NK-92 (cell line): Measurements from ENCODE around the gene PRR5.
A peak's percentile ranks its signal among the peaks of the same experiment; 100 is the strongest.
"Not testable (repeated sequence)": the region's sequence is repeated elsewhere in the genome, so short reads cannot be mapped to it uniquely, and the experiment has no call there.

Experiments used
- DNase-seq: peaks from one replicate; lab custom pipeline; 2025; ENCODE audit not compliant: unreplicated experiment; lab: John Stamatoyannopoulos, UW

The PRR5 gene

DNA sequence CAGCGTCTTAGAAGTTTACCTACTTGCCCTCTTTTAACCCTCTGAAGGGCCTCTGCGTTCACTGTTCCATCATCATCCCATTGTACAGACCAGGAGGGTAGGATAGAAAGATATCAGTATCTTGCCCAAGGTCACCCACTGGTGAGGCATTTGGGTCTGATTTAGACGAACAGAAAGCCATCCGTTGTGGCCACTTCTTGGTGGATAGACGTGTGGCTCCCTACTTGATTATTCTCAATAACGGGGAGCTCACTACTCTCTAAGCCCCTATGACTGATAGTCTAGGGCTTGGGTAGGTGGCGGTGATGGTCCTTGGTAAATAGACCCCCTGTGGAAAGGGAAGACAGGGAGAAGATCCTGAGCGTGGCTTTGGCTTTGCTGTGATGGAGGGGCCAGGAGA lies 28.6 kb upstream of the PRR5 start:
- no peak for DNase-seq

GRCh38 chr22:44676066-44676440 lies 26.0 kb upstream of the PRR5 start:
- DNase-seq, result not testable (repeated sequence)

DNA sequence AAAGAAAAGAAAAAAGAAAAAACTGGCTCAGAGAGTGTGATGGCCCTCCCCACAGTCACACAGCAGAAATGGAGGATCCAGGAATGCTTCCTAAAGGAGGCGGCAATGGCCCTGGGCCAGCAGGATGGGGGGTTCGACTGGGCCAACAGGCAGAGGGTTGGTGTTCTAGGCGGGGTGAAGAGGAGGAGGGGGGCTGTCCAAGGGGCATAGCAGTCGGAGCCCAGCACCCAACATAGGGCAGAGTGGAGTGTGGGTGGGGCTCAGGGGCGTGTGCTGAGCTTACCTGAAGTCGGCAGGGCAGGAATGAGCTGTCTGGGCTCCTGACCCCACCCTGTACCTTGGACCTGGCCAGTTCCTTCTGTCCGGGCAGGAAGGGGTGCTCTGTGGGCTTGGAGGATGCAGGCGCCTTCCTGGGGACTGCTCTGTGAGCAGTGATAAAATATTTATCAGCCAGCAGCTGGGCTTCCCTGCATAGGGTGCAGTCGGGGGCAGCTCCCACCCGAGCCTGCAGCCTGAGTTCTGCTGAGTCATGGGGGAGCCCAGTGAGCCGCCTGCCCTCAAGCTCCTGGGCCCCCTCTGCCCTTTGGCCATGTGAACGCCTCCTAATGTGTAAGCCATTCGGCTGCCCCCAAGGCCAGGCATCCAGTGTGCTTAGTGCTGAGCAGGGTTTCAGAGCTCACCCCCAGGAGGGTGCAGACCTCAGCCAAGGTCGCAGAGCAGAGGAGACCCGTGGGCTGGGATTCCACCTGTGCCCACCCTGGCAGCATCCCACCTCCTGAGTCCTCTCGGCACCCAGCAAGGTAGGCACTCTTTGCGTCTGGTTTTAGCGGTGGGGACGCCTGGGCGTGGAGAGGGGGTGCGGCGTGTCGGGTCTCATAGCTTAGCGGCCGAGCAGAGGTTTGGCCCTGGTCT lies 25.3 kb upstream of the PRR5 start:
- no peak for DNase-seq

DNA sequence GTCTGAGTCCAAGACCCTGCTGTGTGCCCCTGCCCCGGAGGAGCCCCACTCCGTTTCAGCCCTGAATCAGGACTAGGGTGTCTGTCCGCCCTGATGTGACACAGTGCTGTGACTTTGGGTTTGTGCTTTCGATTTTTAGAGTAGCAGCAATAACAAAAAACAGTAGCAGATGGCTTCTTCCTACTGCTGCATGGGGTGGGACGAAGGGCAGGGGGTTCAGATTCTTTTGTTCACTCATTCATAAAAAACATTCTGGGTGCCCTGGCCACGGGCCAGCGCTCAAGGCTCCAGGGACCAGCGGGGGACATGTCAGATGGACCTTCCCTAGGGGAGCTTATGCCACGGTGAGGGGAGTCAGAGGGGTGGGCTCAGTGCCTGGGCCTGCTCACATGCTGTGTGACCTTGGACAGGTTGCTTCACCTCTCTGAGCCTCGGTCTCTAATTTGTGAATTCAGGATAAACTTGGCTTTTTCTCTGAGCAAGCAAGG lies 24.6 kb upstream of the PRR5 start:
- no peak for DNase-seq

DNA sequence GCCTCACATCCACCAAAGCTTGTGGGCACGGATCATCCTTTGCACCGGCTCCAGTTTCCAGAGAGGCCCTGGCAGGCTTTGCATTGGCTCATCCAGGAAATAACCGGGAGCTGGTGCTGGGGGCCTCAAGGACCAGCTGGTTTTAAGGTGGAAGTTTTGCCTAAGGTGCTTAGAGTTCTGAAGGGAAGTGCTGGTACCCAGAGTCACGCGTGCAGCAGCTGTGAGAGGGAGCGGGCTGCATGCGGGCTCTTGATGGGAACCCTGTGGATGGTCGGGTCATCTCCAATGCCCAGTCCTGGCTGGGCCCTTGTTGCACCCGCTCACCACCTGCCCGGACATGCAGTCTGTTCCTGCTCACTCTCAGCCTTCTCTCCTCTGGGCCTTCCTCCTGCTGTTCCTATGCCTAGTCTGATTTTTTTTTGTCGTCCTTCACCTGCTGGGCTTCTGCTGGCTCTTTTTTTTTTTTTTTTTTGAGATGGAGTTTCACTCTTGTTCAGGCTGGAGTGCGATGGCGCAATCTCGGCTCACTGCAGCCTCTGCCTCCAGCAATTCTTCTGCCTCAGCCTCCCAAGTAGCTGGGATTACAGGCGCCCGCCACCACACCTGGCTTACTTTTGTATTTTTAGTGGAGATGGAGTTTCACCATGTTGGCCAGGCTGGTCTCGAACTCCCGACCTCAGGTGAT lies 24.0 kb upstream of the PRR5 start:
- no peak for DNase-seq

DNA sequence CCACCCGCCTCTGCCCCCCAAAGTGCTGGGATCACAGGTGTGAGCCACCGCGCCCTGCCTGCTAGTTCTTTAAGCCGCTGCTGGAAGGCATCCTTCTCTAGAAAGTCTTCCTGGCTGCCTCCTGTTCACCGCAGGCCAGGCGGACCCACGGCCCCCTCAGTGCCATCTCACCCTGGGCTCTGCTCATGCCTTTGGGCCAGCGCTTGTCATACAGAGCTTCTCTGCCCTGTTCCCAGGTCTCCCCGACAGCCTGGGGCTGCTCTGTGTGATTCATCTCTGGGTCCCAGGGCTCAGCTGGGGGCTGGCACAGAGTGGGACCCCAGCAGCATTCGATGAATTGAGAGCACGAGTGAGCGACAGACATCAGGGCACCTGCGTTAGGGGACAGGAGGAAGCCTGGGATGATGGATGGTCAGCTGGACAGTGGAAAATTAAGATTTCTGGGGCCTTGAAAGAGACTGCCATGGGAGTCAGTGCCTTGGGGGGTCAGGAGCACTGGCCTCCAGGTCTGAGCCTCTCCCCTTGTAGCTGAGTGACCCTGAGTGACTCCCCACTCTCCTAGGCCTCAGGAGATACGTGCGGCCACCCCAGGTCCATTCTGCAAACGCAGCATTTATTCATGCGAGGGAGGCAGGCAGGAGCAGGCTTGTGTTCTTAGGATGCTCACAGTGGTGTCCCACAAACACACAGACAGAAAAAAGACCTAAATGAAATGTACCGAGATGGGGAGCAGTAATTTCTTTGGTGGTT lies 23.3 kb upstream of the PRR5 start:
- DNase-seq, result no peak

- not testable (repeated sequence) for DNase-seq
Measured at GRCh38 chr22:44679306-44679647, 22.7 kb upstream of the PRR5 start.

DNA sequence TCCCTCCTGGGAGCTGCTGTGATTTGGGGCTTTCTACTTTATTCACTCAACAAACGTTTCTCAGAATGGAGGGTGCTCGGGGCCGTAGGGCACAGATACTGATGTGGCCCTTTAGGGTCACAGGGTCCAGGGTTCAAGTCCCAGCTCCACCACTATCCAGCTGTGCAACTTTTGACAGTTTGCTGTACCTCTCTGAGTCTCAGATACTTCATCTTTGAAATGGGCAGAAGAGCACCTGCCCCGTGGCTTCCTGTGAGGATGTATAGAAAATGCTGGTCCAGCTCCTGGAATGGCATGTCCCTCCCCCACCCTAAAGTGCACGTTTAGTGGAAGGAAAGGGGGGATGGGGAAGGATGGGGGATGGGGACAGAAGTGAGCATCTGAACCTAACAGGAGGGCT lies 21.9 kb upstream of the PRR5 start:
- DNase-seq, result no peak

DNA sequence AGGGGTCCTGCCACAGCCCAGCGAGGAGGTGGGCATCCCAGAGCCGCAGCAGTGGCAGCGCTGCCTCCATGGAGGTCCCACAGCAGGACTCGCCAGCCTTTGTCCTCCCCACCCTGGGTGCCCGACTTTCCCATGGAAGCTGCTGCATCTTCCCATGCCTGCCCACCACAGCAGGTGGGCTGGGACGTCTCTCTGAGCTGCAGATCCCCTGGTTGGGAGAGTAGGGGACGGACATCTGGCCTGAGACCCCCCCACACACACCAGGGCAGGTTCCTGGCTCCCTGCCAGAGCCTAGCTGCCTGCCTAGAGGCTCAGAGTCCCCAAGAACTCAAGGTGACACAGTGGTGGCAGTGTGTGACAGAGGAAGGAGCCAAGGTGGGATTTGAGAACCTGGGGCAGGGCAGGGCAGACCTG lies 21.5 kb upstream of the PRR5 start:
- DNase-seq, result no peak

- DNase-seq, result no peak
Measured at GRCh38 chr22:44682556-44683168, 19.3 kb upstream of the PRR5 start.

DNA sequence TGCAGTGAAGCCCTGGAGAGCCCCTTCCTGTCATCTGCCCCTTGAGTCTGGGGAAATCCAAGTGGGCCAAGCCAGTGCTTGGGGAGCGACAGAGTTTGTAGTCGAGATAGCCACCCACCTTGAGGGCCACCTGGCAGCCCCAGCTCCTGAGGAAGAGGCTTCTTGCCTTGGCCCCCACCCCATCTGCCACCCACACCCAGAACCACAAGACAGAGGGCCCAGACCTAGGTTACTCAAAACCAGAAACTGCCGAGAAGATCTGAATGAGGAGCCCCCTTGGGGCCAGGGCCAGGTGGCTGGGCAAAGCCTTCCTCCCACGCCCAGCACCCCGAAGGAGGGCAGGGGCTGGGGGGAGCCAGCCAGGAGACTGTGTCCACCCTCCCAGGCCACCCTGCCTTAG lies 18.8 kb upstream of the PRR5 start:
- DNase-seq, result no peak

- no peak for DNase-seq
Measured at GRCh38 chr22:44683881-44684280, 18.1 kb upstream of the PRR5 start.

DNA sequence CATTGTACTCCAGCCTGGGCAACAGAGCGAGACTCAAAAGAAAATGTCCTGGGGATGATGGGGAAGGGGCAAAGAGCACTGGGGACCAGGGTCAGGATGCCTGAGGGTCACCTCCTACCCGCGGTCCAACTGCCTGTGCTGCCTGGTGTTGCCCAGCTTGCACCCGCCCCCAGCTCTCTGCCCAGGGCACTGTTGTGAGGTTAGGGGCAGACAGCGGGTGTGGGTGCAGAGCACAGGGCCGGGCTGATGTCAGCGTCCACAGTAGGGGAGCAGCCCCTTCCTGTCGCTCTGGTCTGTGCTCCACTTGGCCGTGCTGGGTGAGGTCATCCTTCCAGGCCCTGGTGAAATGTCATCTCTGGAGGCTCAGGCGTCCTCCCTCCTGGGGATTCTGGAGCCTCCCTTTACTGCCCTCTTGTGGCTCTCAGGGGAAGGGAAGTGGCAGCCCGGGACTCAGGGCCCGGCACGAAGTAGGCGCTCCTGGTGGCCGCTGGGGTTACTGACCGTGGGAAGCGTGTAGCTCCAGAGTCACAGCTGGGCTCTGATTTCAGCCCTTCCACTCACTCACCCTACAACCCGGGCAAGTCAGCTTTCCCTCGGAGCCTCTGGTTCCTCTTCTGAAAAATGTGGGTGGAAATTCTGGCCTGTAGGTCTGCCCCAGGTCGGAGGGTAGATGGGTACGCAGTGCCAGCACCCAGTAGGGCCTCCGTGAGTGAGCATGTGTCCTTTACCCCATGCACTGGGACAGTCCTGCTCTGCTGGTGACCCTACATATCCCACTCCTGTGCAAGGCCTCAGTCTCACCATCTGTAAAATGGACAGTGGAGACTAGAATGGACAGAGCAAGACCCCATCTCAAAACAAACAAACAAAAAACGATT lies 17.3 kb upstream of the PRR5 start:
- peak; percentile 19 for DNase-seq

GRCh38 chr22:44685384-44686056 lies 16.5 kb upstream of the PRR5 start:
- DNase-seq, result no peak

DNA sequence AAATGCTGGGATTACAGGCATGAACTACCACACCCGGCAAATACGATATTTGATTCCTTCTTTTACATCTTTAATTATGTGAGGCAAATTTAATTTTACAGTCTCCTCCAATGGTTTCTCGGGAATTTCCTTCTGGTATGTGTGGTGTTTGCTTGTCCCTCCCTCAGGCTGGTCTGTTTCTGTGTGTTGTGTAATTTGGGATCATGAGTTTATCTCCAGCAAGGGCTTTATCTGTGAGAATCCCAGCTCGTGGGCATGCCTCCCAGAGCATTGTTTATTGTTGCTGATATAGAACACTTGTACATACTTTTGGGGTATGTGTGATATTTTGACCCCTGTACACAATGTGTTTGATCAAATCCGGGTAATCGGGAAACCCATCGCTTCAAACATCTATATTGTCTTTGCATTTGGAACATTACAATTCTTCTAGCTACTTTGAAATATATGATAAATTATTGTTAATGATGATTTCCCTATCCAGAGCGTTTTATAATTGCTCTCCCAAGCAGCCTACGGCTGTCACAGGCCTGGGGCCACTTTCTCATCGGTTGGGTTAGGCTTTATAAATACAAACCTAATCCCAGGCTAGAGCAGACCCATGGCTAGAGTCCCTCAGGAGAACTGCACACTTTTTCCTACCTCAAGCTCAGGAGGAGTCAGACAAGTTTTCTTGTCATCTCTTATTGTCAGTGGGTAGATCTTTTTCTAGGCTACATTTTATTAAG lies 15.0 kb upstream of the PRR5 start:
- DNase-seq, result no peak

GRCh38 chr22:44689173-44689572 lies 12.8 kb upstream of the PRR5 start:
- DNase-seq, result no peak

DNA sequence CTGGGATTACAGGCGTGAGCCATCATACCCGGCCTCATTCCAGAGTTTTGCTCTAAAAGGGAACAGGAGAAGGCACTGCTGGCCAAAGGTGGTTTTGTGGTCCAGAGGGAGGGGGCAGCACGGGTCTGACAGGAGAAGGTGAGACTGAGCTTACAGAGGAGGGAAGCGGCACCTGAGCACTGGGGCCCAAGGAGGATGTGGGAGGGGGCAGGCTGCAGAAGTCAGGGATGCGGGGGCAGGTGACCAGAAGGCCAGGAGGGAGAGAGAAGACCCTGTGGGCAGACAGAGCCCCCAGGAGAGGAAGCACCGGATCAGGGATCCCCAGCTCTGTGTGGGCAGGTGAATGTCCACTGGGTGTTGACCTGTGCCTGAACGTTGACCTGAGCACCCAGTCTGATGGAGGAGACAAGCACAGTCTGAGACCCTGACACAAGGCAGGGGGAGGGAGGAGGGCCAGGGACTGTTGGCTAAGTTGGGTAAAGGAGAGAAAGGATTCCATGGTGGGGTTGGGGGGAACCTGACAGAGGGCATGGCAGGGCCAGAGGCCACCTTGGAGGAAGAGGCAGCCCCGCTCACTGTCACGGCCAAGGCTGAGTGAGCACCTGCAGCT lies 12.0 kb upstream of the PRR5 start:
- no peak for DNase-seq

DNA sequence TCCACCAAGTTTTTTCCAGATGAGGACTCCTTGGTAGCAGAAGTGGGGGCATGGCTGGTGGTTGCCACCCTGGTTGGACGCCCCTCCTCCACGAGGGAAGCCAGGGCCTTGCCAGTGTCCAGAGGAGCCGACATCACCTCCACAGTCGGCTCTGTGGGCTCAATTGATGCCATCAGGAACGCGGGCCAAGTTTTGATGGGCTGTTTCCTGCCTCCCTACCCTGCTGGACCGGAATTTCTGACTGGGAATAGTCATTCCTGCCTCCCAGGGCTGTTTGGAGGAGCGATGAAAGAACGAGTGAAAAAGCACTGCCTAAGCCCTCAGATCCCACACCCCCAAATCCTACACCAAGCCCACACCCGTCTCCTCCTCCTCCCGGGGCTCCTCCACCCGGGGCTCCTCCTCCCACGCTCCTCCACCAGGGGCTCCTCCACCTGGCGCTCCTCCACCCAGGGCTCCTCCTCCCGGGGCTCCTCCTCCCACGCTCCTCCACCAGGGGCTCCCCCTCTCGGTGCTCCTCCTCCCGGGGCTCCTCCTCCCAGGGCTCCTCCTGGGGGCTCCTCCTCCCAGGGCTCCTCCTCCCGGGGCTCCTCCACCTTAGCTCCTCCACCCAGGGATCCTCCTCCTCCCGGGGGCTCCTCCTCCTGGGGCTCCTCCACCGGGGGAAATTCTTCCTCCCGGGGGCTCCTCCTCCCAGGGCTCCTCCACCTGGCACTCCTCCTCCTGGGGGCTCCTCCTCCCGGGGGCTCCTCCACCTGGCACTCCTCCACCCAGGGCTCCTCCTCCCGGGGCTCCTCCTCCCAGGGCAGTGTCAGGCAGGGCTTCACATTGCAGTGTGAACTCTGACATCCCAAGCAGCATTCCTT lies 10.0 kb upstream of the PRR5 start:
- DNase-seq, result no peak
